GM18858 (cell line): ENCODE measurements around the gene KLHL1.

Source experiments
- ATAC-seq: cut with Tn5 transposase; IDR thresholded peaks from one replicate; pipeline ENCODE4 v1.9.1; 2021; ENCODE audit not compliant: unreplicated experiment

KLHL1 gene

DNA sequence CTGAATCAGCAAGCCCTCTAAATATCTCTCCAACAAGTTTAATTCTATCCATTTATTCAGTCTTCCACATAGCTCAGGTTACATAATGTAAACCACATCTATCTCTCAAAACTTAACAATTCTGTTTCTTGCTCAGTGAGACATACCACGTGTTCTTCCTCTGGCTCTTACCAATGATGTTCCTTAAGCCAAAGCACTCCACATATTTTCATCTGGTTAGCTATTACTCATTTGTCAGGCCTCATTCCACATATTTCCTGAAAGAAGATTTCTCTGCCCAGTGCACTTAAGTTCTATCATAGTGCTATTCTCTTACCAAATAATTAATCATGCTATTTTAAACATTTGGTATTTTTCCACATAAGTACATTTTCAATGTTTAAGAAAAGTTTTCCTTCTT lies 403.9 kb downstream of the KLHL1 start:
- no peak for ATAC-seq

DNA sequence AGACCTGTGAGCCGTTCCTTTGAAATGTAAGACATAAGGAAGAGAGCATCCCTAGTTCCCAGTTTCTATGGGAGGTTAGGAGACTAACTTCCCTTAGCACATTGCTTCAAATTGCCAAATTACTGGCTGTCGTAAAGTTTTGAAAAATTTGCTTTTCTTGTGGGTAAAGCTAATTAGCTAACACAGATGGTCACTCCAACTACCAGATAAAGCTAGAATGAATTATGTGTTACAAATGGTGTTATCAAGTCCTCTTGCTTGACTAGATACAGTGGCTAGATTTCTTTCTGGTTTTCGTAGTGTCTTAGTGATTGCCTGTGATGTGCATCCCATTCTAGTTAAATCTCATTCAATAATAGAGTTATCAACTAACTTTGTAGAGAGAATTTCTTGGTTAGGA lies 417.3 kb downstream of the KLHL1 start:
- ATAC-seq, result no peak

- peak; percentile 56 for ATAC-seq
Observed at GRCh38 chr13:69683921-69684686, 424.1 kb downstream of the KLHL1 start.

DNA sequence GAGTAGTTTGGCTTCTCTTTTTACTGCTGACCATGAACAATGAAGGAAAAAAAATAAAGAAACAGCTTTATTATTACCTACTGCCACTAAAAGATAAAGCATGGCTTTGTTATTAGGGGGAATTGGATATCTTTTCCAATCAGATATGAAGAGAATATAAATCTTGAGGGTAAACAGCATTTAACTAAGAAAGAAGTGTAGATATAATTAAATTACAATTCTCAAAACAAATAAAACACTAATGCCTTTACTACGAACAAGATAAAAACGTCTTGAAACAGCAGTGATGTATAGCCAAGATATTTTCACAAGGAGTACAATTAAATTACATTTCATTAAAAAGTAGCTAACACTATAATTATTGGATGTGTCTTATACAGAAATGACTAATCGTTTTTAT lies 426.5 kb downstream of the KLHL1 start:
- no peak for ATAC-seq

DNA sequence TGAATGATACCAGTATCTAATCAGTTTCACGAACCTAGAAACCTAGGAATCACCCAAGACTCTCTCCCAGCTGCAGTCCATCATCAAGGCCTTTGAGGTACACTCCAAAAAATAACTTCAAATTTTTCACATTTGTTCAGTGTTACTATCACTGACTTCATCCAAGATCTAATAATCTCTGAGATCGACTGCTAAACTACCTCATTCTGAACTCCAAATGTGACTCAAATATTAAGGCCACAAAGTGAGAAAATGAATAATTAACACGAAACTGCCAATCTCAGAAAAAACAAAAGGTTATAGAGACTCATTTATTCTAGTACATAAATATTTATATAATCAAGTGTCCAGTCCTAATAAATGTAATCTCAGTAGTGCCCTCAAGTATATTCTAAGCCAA lies 430.9 kb downstream of the KLHL1 start:
- no peak for ATAC-seq

DNA sequence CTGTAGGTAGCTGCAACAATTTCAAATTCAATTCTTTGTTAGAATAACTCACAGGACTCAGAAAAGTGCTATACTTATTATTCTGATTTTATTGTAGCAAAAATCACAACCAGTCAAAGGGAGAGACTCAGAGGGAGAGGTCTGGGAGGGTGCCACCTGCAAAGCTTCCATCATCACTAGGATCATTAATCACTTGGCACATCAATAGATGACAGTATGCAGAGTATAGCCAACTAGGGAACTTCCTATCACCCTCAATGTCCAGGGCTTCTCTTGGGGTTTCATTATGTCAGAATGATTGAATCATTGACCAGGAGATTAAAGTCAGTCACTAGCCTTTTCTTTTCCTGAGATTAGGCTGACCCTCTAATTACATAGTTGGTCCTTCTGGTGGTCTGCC lies 432.0 kb downstream of the KLHL1 start:
- no peak for ATAC-seq

- ATAC-seq, result no peak
Observed at GRCh38 chr13:69660155-69660554, 448.1 kb downstream of the KLHL1 start.

DNA sequence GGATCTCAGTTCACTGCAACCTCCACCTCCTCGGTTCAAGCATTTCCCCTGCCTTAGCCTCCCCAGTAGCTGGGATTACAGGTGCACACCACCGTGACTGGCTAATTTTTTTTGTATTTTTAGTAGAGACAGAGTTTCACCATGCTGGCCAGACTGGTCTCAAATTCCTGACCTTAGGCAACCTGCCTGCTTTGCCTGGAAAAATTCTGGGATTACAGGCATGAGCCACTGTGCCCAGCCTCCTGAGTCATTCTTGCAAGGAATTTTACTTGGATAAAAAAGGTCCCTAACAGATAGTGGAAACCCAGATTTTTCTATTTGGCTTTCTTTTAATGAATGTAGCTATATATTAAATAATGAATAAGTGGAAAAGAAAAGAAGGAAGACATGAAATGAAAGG lies 450.6 kb downstream of the KLHL1 start:
- no peak for ATAC-seq

GRCh38 chr13:69654392-69654791 lies 453.9 kb downstream of the KLHL1 start:
- ATAC-seq, result no peak
